ENCODE measurements around the gene ITK.

Gene ITK

DNA sequence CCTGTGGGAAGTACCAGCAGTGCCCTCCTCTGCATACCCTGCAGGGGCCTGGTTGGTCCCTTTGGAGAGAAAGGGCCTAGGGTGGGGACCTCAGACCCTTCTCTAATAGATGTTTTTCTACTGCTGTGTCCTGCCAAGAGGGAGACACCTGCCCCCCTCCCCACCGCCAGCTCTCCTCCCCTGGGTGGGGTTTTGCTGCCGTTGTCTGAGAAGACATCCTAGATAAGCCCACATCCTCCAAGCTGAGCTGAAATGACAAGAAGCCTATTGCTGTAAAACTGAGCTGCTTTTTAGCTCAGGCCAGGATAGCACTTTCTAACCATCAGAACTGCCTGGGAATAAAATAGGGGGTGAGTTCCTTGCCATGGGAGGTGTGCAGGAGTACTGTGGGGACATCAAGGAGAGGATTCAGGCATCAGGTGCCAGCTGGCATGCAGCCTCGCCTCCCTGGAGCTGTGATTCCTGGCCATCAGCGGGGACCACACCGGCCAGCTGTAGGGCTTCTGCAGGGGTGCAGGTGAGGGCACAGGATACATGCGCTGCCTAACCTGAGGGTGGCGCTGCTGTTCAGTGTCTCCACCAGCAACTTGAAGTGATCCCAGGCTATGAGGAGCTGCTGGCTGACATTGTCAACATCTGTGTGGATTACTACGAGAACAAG is 123.2 kb downstream of the ITK start:
- TF ChIP-seq, protein P1, sequence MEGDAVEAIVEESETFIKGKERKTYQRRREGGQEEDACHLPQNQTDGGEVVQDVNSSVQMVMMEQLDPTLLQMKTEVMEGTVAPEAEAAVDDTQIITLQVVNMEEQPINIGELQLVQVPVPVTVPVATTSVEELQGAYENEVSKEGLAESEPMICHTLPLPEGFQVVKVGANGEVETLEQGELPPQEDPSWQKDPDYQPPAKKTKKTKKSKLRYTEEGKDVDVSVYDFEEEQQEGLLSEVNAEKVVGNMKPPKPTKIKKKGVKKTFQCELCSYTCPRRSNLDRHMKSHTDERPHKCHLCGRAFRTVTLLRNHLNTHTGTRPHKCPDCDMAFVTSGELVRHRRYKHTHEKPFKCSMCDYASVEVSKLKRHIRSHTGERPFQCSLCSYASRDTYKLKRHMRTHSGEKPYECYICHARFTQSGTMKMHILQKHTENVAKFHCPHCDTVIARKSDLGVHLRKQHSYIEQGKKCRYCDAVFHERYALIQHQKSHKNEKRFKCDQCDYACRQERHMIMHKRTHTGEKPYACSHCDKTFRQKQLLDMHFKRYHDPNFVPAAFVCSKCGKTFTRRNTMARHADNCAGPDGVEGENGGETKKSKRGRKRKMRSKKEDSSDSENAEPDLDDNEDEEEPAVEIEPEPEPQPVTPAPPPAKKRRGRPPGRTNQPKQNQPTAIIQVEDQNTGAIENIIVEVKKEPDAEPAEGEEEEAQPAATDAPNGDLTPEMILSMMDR (IDR thresholded peaks at IDR 0.05; ENCODE audit: extremely low read depth, missing control alignments), result no peak
- no peak for DNase-seq (ENCODE audit: low spot score)
